Activated CD4-positive, alpha-beta T cell treated with anti-CD3 and anti-CD28 coated beads, Interleukin-2, amount 50 U/mL, for 16 hours (primary cell): ENCODE results near the gene AQP9.
A peak's percentile ranks its signal among the peaks of the same experiment; 100 is the strongest.
"Not testable (repeated sequence)": the region's sequence is repeated elsewhere in the genome, so short reads cannot be mapped to it uniquely, and the experiment has no call there.

ENCODE experiments used
- DNase-seq: peaks from one replicate; pipeline ENCODE4 v3.0.0-alpha.2; 2020

The AQP9 gene

GRCh38 chr15:58182460-58183163 lies 44.4 kb downstream of the AQP9 start:
- DNase-seq = peak; percentile 34

- no peak for DNase-seq
Measured at GRCh38 chr15:58185439-58185838, 47.3 kb downstream of the AQP9 start.

- no peak for DNase-seq
Measured at GRCh38 chr15:58189148-58189811, 51.1 kb downstream of the AQP9 start.

- no peak for DNase-seq
Measured at GRCh38 chr15:58190419-58190818, 52.2 kb downstream of the AQP9 start.

- DNase-seq = not testable (repeated sequence)
Measured at GRCh38 chr15:58193636-58194035, 55.5 kb downstream of the AQP9 start.

- no peak for DNase-seq
Measured at GRCh38 chr15:58200739-58201138, 62.6 kb downstream of the AQP9 start.

- DNase-seq = no peak
Measured at GRCh38 chr15:58201516-58201915, 63.3 kb downstream of the AQP9 start.

- DNase-seq = no peak
Measured at GRCh38 chr15:58203537-58203936, 65.4 kb downstream of the AQP9 start.

GRCh38 chr15:58206151-58206550 lies 68.0 kb downstream of the AQP9 start:
- DNase-seq = no peak

GRCh38 chr15:58208217-58208616 lies 70.0 kb downstream of the AQP9 start:
- not testable (repeated sequence) for DNase-seq

GRCh38 chr15:58209007-58209481 lies 70.9 kb downstream of the AQP9 start:
- peak; percentile 18 for DNase-seq

GRCh38 chr15:58210031-58210430 lies 71.8 kb downstream of the AQP9 start:
- not testable (repeated sequence) for DNase-seq

- peak; percentile 3 for DNase-seq
Measured at GRCh38 chr15:58212909-58213526, 74.8 kb downstream of the AQP9 start.

GRCh38 chr15:58213587-58214338 lies 75.6 kb downstream of the AQP9 start:
- DNase-seq = no peak

- DNase-seq = no peak
Measured at GRCh38 chr15:58214591-58215340, 76.6 kb downstream of the AQP9 start.

GRCh38 chr15:58217460-58217859 lies 79.3 kb downstream of the AQP9 start:
- no peak for DNase-seq

GRCh38 chr15:58221591-58222241 lies 83.5 kb downstream of the AQP9 start:
- DNase-seq = no peak

- DNase-seq = no peak
Measured at GRCh38 chr15:58222679-58223078, 84.5 kb downstream of the AQP9 start.

- DNase-seq = no peak
Measured at GRCh38 chr15:58223432-58223831, 85.3 kb downstream of the AQP9 start.

- DNase-seq = no peak
Measured at GRCh38 chr15:58224068-58224467, 85.9 kb downstream of the AQP9 start.

- peak; percentile 69 for DNase-seq
Measured at GRCh38 chr15:58227706-58228543, 89.7 kb downstream of the AQP9 start.
